CD4-positive, CD25-positive, alpha-beta regulatory T cell (primary cell): ENCODE measurements around the gene SLC23A1. TPM values are rescaled to one million over a fixed set of nuclear protein-coding genes. Genes with fewer than 3 reads are reported as not detected.
"Not testable (repeated sequence)": the region's sequence is repeated elsewhere in the genome, so short reads cannot be mapped to it uniquely, and the experiment has no call there.

Source experiments
- ATAC-seq, 2 donors: fragments of 150-1000 bp; cut with Tn5 transposase; one replicate each; pipeline ENCODE4 v1.10.0; 2021; ENCODE audit warnings: low read depth in 2 of 2, moderate number of reproducible peaks in 2 of 2, moderate library complexity in 1 of 2
- DNase-seq, 3 donors: peaks; one replicate each; pipeline versions ENCODE4 v3.0.0 to v3.0.0-alpha.2; 2012 to 2022; ENCODE audit warnings: mixed read lengths in 1 of 3
- H3K27ac ChIP-seq: one replicate; pipeline ENCODE4 v1.7.0; 2013; ENCODE audit warnings: mild to moderate bottlenecking, low read length; ENCODE audit not compliant: insufficient read depth, poor library complexity, severe bottlenecking
- H3K27me3 ChIP-seq: one replicate; pipeline ENCODE4 v1.7.0; 2013; ENCODE audit warnings: low read length; ENCODE audit not compliant: control insufficient read depth, insufficient read depth
- H3K36me3 ChIP-seq: one replicate; pipeline ENCODE4 v1.7.0; 2013; ENCODE audit warnings: mild to moderate bottlenecking, low read length, moderate library complexity; ENCODE audit not compliant: control insufficient read depth, insufficient read depth
- H3K4me1 ChIP-seq: 2 replicates; pipeline ENCODE4 v1.7.0; 2013; ENCODE audit warnings: mild to moderate bottlenecking, low read length; ENCODE audit not compliant: insufficient read depth, control insufficient read depth, poor library complexity, severe bottlenecking
- H3K4me3 ChIP-seq: one replicate; pipeline ENCODE4 v1.7.0; 2013; ENCODE audit warnings: low read depth, mild to moderate bottlenecking, low read length, moderate library complexity
- H3K9me3 ChIP-seq, 2 experiments: 1 replicate in 1 of 2; 2 replicates in 1 of 2; pipeline ENCODE4 v1.7.0; 2013; ENCODE audit warnings: low read length in 2 of 2, mild to moderate bottlenecking in 1 of 2, moderate library complexity in 1 of 2; ENCODE audit not compliant: control insufficient read depth in 2 of 2
- H3K27ac Mint-ChIP-seq, 3 donors: one replicate each; pipeline ENCODE4 v1.8.0; 2020 to 2022; ENCODE audit warnings: mild to moderate bottlenecking in 3 of 3, mixed read lengths in 3 of 3, moderate library complexity in 2 of 3
- H3K27me3 Mint-ChIP-seq: one replicate; pipeline ENCODE4 v1.8.0; 2022; ENCODE audit warnings: mild to moderate bottlenecking, mixed read lengths
- H3K36me3 Mint-ChIP-seq: one replicate; pipeline ENCODE4 v1.8.0; 2020; ENCODE audit warnings: mixed read lengths
- H3K4me1 Mint-ChIP-seq, 4 donors: one replicate each; pipeline ENCODE4 v1.8.0; 2020 to 2022; ENCODE audit warnings: mixed read lengths in 4 of 4, mild to moderate bottlenecking in 1 of 4
- H3K4me3 Mint-ChIP-seq, 4 donors: one replicate each; pipeline ENCODE4 v1.8.0; 2020 to 2022; ENCODE audit warnings: mild to moderate bottlenecking in 4 of 4, mixed read lengths in 4 of 4, moderate library complexity in 3 of 4
- H3K9me3 Mint-ChIP-seq, 7 donors: one replicate each; pipeline ENCODE4 v1.8.0; 2020 to 2022; ENCODE audit warnings: mixed read lengths in 7 of 7, mild to moderate bottlenecking in 3 of 7, moderate library complexity in 2 of 7
- polyA plus RNA-seq, 4 donors: library from polyadenylated mRNA; unstranded; fragments of 300-500 nt; fragmentation: Illumina TruSeq; gene quantifications; one replicate each; pipeline ENCODE4 v1.2.3, GENCODE V29; 2021
- total RNA-seq: library from RNA; stranded (reverse); gene quantifications from one replicate; pipeline ENCODE4 v1.2.3, GENCODE V29; 2022

SLC23A1 gene
- total and polyA plus RNA-seq, 5 donors from 2014 or later, result 0.09 to 0.13 TPM; not detected in 3

GRCh38 chr5:139413153-139413552 is 30.1 kb upstream of the SLC23A1 start:
- Histone ChIP-seq H3K4me1 (peaks cover 30% of the 10 kb centered on the region), H3K9me3 (no peaks in the 10 kb centered on the region), H3K4me3 (no peak overlapping the region), H3K27ac (no peak overlapping the region), H3K36me3 (no peaks in the 10 kb centered on the region), H3K27me3 (no peaks in the 10 kb centered on the region)
- H3K4me3 Mint-ChIP-seq, result peak overlapping the region in 2 of 4 donors; percentile 36 to 53
- peaks cover 5% of the 10 kb centered on the region for H3K36me3 Mint-ChIP-seq
- ATAC-seq (no peak), DNase-seq (no peak)
- peaks cover 22 to 36% (median 32%) of the 10 kb centered on the region in 4 donors for H3K4me1 Mint-ChIP-seq
- H3K27me3 Mint-ChIP-seq, result no peaks in the 10 kb centered on the region
- peak overlapping the region in 1 of 3 donors; percentile 64 for H3K27ac Mint-ChIP-seq
- no peaks in the 10 kb centered on the region for H3K9me3 Mint-ChIP-seq

DNA sequence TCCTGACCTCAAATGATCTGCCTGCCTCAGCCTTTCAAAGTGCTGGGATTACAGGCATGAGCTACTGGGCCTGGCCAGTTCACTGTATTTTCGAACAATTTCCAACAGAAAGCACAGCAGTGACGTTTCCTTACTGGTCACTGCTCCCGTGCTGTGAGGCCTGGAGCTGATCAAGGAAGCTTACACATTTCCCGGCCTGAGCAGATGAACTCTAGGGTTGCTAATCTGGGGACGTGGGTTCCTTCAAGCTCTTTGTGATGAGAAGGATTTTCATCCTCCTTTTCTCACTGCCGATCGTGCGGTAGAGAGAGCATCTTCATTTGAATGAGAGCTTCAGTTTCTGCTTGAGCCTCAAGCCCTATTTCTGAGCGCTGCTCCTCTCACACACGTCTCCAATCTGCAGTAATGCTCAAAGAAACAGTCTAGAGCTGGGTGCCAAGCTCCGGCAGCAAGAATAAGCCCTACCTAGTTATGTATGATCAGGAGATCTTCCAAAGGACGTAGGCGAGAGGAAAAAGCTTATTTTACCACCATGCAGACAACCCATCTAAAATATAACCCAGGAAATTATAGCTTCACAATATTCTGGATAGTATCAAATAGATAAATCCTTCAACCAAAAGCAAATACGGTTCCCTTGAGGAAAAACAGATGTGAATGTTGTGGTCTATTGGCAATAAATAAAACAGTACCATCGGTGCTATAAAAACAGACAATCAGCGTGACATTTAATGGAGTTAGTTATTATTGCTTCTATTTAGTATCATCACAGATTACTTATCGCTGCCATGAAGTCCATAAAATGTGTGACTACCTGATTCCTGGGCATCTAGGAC is 28.1 kb upstream of the SLC23A1 start:
- H3K4me3 Mint-ChIP-seq, result no peak overlapping the region
- peaks cover 30 to 38% (median 36%) of the 10 kb centered on the region in 4 donors for H3K4me1 Mint-ChIP-seq
- peaks cover 26% of the 10 kb centered on the region for H3K4me1 ChIP-seq
- H3K36me3 ChIP-seq, result no peaks in the 10 kb centered on the region
- no peaks in the 10 kb centered on the region for H3K27me3 Mint-ChIP-seq
- DNase-seq (no peak), ATAC-seq (no peak)
- no peaks in the 10 kb centered on the region for H3K27me3 ChIP-seq
- H3K4me3 ChIP-seq, result no peak overlapping the region
- peak overlapping the region in 1 of 3 donors; percentile 42 for H3K27ac Mint-ChIP-seq
- no peak overlapping the region for H3K27ac ChIP-seq
- no peaks in the 10 kb centered on the region for H3K9me3 ChIP-seq
- no peaks in the 10 kb centered on the region for H3K9me3 Mint-ChIP-seq
- H3K36me3 Mint-ChIP-seq, result peaks cover 5% of the 10 kb centered on the region

DNA sequence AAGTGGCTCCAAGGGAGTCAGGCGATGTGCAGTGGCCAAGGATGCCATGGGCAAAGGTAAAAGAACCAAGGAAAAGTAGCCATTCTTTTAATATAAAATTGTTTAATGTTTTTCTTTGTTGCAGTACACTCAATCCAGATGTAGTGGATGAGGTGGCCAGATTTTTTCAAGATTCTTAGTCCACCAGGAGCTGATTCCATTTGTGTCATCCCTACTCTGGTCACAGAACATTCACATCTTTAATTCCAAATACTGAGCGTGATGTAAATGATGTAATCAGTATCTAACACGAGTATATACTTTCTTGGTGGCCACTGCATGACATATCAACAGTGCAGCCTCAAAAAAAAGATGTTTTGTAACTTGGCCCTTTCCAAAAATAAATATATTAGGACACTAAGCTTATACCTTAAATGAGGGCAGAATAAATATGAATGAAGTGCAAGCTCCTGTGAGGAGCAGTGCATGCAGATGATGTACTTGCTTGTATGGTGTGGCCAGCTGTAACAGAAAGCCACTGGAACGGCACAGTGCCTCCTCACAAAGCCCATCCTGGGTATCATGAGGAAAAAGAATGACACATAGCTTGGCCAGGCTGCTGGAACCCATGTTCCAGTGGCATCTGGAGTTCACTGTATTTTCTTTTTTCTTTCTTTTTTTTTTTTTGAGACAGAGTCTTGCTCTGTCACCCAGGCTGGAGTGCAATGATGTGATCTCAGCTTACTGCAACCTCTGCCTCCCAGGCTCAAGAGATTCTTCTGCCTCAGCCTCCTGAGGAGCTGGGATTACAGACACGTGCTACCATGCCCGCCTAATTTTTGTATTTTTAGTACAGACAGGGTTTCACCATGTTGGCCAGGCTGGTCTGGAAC is 27.3 kb upstream of the SLC23A1 start:
- Mint-ChIP-seq H3K27ac (no peak overlapping the region), H3K36me3 (peaks cover 5% of the 10 kb centered on the region), H3K9me3 (no peaks in the 10 kb centered on the region), H3K27me3 (no peaks in the 10 kb centered on the region), H3K4me1 (peaks cover 28 to 31% (median 30%) of the 10 kb centered on the region in 4 donors), H3K4me3 (peak overlapping the region in 1 of 4 donors; percentile 38)
- ATAC-seq (no peak), DNase-seq (no peak)
- no peak overlapping the region for H3K4me3 ChIP-seq
- H3K9me3 ChIP-seq, result no peaks in the 10 kb centered on the region
- H3K36me3 ChIP-seq, result no peaks in the 10 kb centered on the region
- H3K4me1 ChIP-seq, result peaks cover 18% of the 10 kb centered on the region
- H3K27ac ChIP-seq, result no peak overlapping the region
- H3K27me3 ChIP-seq, result no peaks in the 10 kb centered on the region

DNA sequence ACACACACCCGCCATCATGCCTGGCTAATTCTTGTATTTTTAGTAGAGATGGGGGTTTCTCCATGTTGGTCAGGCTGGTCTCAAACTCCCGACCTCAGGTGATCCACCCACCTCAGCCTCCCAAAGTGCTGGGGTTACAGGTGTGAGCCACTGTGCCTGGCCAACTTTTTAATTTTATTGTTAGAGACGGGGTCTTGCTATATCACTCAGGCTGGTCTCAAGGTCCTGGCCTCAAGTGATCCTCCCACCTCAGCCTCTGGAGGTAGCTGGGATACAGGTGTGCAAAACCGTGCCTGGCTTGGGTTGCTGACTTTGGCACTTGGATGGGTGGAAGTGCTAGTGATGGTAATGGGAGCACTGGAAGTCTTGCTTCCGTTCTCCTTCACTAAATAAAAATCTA is 26.0 kb upstream of the SLC23A1 start:
- ATAC-seq, H3K27me3 Mint-ChIP-seq: not testable (repeated sequence)

DNA sequence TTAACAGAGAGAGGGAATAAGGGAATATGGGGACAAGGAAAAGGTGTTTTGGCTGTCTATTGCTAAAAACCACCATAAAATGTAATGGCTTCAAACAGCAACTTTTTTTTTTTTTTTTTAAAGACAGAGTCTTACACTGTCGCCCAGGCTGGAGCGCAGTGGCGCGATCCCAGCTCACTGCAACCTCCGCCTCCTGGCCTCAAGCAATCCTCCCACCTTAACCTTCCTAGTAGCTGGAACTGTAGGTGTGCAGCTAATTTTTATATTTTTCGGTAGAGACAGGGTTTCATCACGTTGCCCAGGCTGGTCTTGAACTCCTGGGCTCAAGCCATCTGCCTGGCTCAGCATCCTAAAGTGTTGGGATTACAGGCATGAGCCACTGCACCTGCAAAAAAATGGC is 25.1 kb upstream of the SLC23A1 start:
- Histone ChIP-seq H3K36me3 (no peaks in the 10 kb centered on the region), H3K9me3 (no peaks in the 10 kb centered on the region), H3K27me3 (no peaks in the 10 kb centered on the region), H3K4me1 (peaks cover 14% of the 10 kb centered on the region), H3K4me3 (no peak overlapping the region), H3K27ac (no peak overlapping the region)
- H3K4me3 Mint-ChIP-seq, result no peak overlapping the region
- H3K27ac Mint-ChIP-seq, result peak overlapping the region in 1 of 3 donors; percentile 64
- peaks cover 5% of the 10 kb centered on the region for H3K36me3 Mint-ChIP-seq
- no peaks in the 10 kb centered on the region for H3K9me3 Mint-ChIP-seq
- DNase-seq, result no peak
- no peaks in the 10 kb centered on the region for H3K27me3 Mint-ChIP-seq
- ATAC-seq, result no peak
- peaks cover 18 to 25% (median 22%) of the 10 kb centered on the region in 4 donors for H3K4me1 Mint-ChIP-seq

More for the DNA sequence above, 26.0 kb upstream of the SLC23A1 start:
- not testable (repeated sequence) for H3K4me3 Mint-ChIP-seq, H3K36me3 ChIP-seq, H3K9me3 Mint-ChIP-seq, H3K9me3 ChIP-seq, H3K27ac Mint-ChIP-seq, H3K36me3 Mint-ChIP-seq, H3K4me3 ChIP-seq, H3K27ac ChIP-seq, H3K27me3 ChIP-seq, DNase-seq
- peaks cover 13% of the 10 kb centered on the region for H3K4me1 ChIP-seq
- peaks cover 22 to 27% (median 25%) of the 10 kb centered on the region in 4 donors for H3K4me1 Mint-ChIP-seq

DNA sequence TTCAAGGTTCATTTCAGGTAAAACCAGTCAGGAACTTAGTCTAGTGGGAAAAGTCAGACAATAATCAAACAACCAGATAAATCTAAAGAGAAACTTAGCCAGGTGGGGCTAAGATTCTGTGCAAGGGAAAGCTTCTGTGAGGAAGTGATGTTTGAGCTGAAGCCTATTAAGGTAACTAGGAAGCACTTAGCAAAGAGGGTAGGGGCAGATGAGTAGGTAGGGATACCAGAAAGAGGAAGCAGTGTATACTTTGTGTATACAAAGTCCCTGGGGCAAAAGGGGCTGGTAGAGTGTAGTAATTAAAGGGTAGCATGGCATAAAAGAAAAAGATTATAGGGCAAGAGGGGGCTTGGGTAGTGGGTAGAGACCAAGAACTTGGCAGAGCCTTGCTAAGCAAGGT is 24.4 kb upstream of the SLC23A1 start:
- H3K36me3 Mint-ChIP-seq, result peaks cover 5% of the 10 kb centered on the region
- Histone ChIP-seq H3K27me3 (no peaks in the 10 kb centered on the region), H3K4me1 (peaks cover 17% of the 10 kb centered on the region), H3K27ac (no peak overlapping the region), H3K4me3 (no peak overlapping the region), H3K9me3 (no peaks in the 10 kb centered on the region), H3K36me3 (no peaks in the 10 kb centered on the region)
- H3K4me1 Mint-ChIP-seq, result peaks cover 16 to 31% (median 25%) of the 10 kb centered on the region in 4 donors
- no peak for ATAC-seq
- H3K9me3 Mint-ChIP-seq, result no peaks in the 10 kb centered on the region
- DNase-seq, result no peak
- peak overlapping the region in 1 of 4 donors; percentile 43 for H3K4me3 Mint-ChIP-seq
- no peaks in the 10 kb centered on the region for H3K27me3 Mint-ChIP-seq
- H3K27ac Mint-ChIP-seq, result peak overlapping the region in 1 of 3 donors; percentile 64

DNA sequence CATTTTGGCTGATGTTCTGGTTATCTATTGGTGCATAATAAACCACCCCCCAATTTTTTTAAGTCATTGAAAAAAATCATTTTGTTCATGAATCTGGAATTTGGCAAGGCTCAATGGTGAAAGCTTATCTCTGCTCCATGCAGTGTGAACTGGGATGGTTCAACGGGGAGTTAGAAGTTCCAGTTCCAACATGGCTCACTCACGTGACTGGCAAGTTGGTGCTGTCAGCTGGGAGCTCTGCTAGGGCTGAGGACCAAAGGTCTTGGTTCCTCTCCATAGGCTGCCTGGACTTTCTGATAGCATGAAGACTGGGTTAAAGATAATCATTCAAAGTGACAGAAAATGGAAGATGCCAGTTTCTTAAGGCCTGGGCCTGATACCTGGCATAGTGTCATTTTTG is 23.9 kb upstream of the SLC23A1 start:
- no peaks in the 10 kb centered on the region for H3K9me3 ChIP-seq
- no peak overlapping the region for H3K4me3 Mint-ChIP-seq
- no peaks in the 10 kb centered on the region for H3K36me3 ChIP-seq
- peaks cover 16 to 34% (median 25%) of the 10 kb centered on the region in 4 donors for H3K4me1 Mint-ChIP-seq
- DNase-seq (no peak), ATAC-seq (no peak)
- no peaks in the 10 kb centered on the region for H3K9me3 Mint-ChIP-seq
- peaks cover 17% of the 10 kb centered on the region for H3K4me1 ChIP-seq
- peaks cover 5% of the 10 kb centered on the region for H3K36me3 Mint-ChIP-seq
- peak overlapping the region in 1 of 3 donors; percentile 0 for H3K27ac Mint-ChIP-seq
- no peaks in the 10 kb centered on the region for H3K27me3 Mint-ChIP-seq
- H3K27ac ChIP-seq, result no peak overlapping the region
- H3K4me3 ChIP-seq, result no peak overlapping the region
- no peaks in the 10 kb centered on the region for H3K27me3 ChIP-seq
